Caco-2 (cell line): Measurements from ENCODE around the gene FAM107B. TPM values are rescaled to one million over a fixed set of nuclear protein-coding genes. Genes with fewer than 3 reads are reported as not detected.

ENCODE experiments used
- BruUV-seq: library from RNA; stranded (reverse); fragments of 400-500 nt; replicated peaks from 2 replicates; lab custom pipeline; 2021; lab: Mats Ljungman, UMichigan
- CTCF ChIA-PET: fragments of 300-600 bp; sonication (Branson Sonifier 250); formaldehyde crosslinking; loops from one replicate; lab custom pipeline; 2022; ENCODE audit warnings: antibody characterized with exemption; lab: Charles Lee
- POLR2A ChIA-PET: fragments of 300-600 bp; sonication (Branson Sonifier 250); formaldehyde crosslinking; loops from one replicate; lab custom pipeline; 2022; ENCODE audit warnings: antibody characterized with exemption; lab: Charles Lee
- DNase-seq, 2 experiments: peaks; one replicate each; pipeline versions ENCODE4 v3.0.0 to v3.0.0-alpha.2; 2020 to 2022
- H3K27me3 ChIP-seq: replicated peaks from 2 replicates; pipeline ENCODE4 v1.6.0; 2011; ENCODE audit warnings: low read length; ENCODE audit not compliant: control insufficient read depth, insufficient read depth
- H3K36me3 ChIP-seq: 2 replicates; pipeline ENCODE4 v1.5.1; 2011; ENCODE audit warnings: low read length; ENCODE audit not compliant: control insufficient read depth, insufficient read depth
- H3K4me1 ChIP-seq: fragments of 250-450 bp; sonication (Bioruptor Pico); 2 replicates; pipeline ENCODE4 v1.5.1; 2020; ENCODE audit warnings: mild to moderate bottlenecking
- H3K4me3 ChIP-seq: 2 replicates; pipeline ENCODE4 v1.5.1; 2011; ENCODE audit warnings: low read depth, mild to moderate bottlenecking, control low read depth, low read length
- H3K9me3 ChIP-seq: fragments of 250-450 bp; sonication (Bioruptor Pico); 2 replicates; pipeline ENCODE4 v1.5.1; 2020; ENCODE audit warnings: mild to moderate bottlenecking, moderate library complexity
- H3K27ac Mint-ChIP-seq: one replicate; pipeline ENCODE4 v1.8.0; 2022; ENCODE audit warnings: mixed read lengths; ENCODE audit not compliant: unreplicated experiment
- H3K27me3 Mint-ChIP-seq: one replicate; pipeline ENCODE4 v1.8.0; 2022; ENCODE audit warnings: mixed read lengths; ENCODE audit not compliant: insufficient read depth, unreplicated experiment
- H3K36me3 Mint-ChIP-seq: one replicate; pipeline ENCODE4 v1.8.0; 2022; ENCODE audit warnings: mild to moderate bottlenecking, mixed read lengths; ENCODE audit not compliant: insufficient read depth, unreplicated experiment
- H3K4me1 Mint-ChIP-seq: one replicate; pipeline ENCODE4 v1.8.0; 2022; ENCODE audit warnings: low read depth, mixed read lengths; ENCODE audit not compliant: unreplicated experiment
- H3K4me3 Mint-ChIP-seq: one replicate; pipeline ENCODE4 v1.8.0; 2022; ENCODE audit warnings: mild to moderate bottlenecking, moderate library complexity, mixed read lengths; ENCODE audit not compliant: unreplicated experiment
- H3K9me3 Mint-ChIP-seq: one replicate; pipeline ENCODE4 v1.8.0; 2022; ENCODE audit warnings: mixed read lengths; ENCODE audit not compliant: unreplicated experiment
- CTCF ChIP-seq, 2 experiments: fragments of 200-600 bp in 1 of 2; IDR thresholded peaks; 1 replicate in 1 of 2; 2 replicates in 1 of 2; pipeline versions ENCODE4 v1.5.1 to v1.8.0; 2011 to 2022; ENCODE audit warnings: antibody characterized with exemption in 1 of 2, control low read depth in 1 of 2, inconsistent platforms in 1 of 2, low read depth in 1 of 2, low read length in 1 of 2, mild to moderate bottlenecking in 1 of 2, moderate library complexity in 1 of 2; ENCODE audit not compliant: insufficient read depth in 1 of 2, severe bottlenecking in 1 of 2, unreplicated experiment in 1 of 2
- intact Hi-C: fragments of 100-400 bp; cut with micrococcal nuclease; formaldehyde crosslinking; loops from one replicate; pipeline ENCODE4 v1.10.0; 2022; ENCODE audit not compliant: unreplicated experiment
- total RNA-seq: library from RNA; stranded (reverse); gene quantifications from 2 replicates; pipeline ENCODE4 v1.2.3, GENCODE V29; 2022

The FAM107B gene
- total RNA-seq, 1 experiment from 2014 or later: 206 TPM

GRCh38 chr10:14724931-14725330 is 49.8 kb downstream of the FAM107B start:
- peaks cover 25% of the 10 kb centered on the region for H3K9me3 Mint-ChIP-seq
- no TSS peak for BruUV-seq
- CTCF ChIA-PET: no interaction called here
- intact Hi-C loops: no loop called here
- H3K4me1 ChIP-seq: no peaks in the 10 kb centered on the region
- POLR2A ChIA-PET: no interaction called here
- TF ChIP-seq CTCF (IDR thresholded peaks at IDR 0.05; ENCODE audit: insufficient read depth in 1 of 2, low read depth in 1 of 2, low read length in 1 of 2, severe bottlenecking in 1 of 2, unreplicated experiment in 1 of 2): no peak
- no peak overlapping the region for H3K4me3 ChIP-seq
- no peak overlapping the region for H3K27ac Mint-ChIP-seq
- no peaks in the 10 kb centered on the region for H3K27me3 ChIP-seq
- H3K4me1 Mint-ChIP-seq: no peaks in the 10 kb centered on the region
- H3K36me3 Mint-ChIP-seq: no peaks in the 10 kb centered on the region
- H3K9me3 ChIP-seq: peaks cover 8% of the 10 kb centered on the region; the same call in 1 of the 2 replicates
- H3K27me3 Mint-ChIP-seq: no peaks in the 10 kb centered on the region
- no peak for DNase-seq
- H3K4me3 Mint-ChIP-seq: no peak overlapping the region
- no peaks in the 10 kb centered on the region for H3K36me3 ChIP-seq

- POLR2A ChIA-PET: no interaction called here
- no peak for DNase-seq
- Histone ChIP-seq H3K4me1 (no peaks in the 10 kb centered on the region), H3K27me3 (no peaks in the 10 kb centered on the region), H3K4me3 (no peak overlapping the region), H3K36me3 (no peaks in the 10 kb centered on the region), H3K9me3 (peaks cover 8% of the 10 kb centered on the region; the same call in 1 of the 2 replicates)
- intact Hi-C loops: no loop called here
- Mint-ChIP-seq H3K27me3 (no peaks in the 10 kb centered on the region), H3K36me3 (no peaks in the 10 kb centered on the region), H3K4me3 (no peak overlapping the region), H3K9me3 (peaks cover 25% of the 10 kb centered on the region), H3K4me1 (no peaks in the 10 kb centered on the region), H3K27ac (no peak overlapping the region)
- no TSS peak for BruUV-seq
- no peak for TF ChIP-seq CTCF (IDR thresholded peaks at IDR 0.05; ENCODE audit: insufficient read depth in 1 of 2, low read depth in 1 of 2, low read length in 1 of 2, severe bottlenecking in 1 of 2, unreplicated experiment in 1 of 2)
- CTCF ChIA-PET: no interaction called here
These were observed 51.5 kb downstream of the FAM107B start for GRCh38 chr10:14723052-14723689.

- Histone ChIP-seq H3K36me3 (no peaks in the 10 kb centered on the region), H3K27me3 (no peaks in the 10 kb centered on the region), H3K4me1 (peaks cover 10% of the 10 kb centered on the region; the same call in 1 of the 2 replicates), H3K4me3 (no peak overlapping the region), H3K9me3 (no peaks in the 10 kb centered on the region)
- peaks cover 6% of the 10 kb centered on the region for H3K9me3 Mint-ChIP-seq
- BruUV-seq: no TSS peak
- POLR2A ChIA-PET: interaction anchor here (0.6 kb wide), 1 partner anchor 90 kb away, joined by 8 read pairs; no protein-coding TSS in a partner anchor
- intact Hi-C loops: no loop called here
- peaks cover 6% of the 10 kb centered on the region for H3K36me3 Mint-ChIP-seq
- H3K27me3 Mint-ChIP-seq: no peaks in the 10 kb centered on the region
- CTCF ChIA-PET: no interaction called here
- TF ChIP-seq CTCF (IDR thresholded peaks at IDR 0.05; ENCODE audit: insufficient read depth in 1 of 2, low read depth in 1 of 2, low read length in 1 of 2, severe bottlenecking in 1 of 2, unreplicated experiment in 1 of 2): no peak
- no peak overlapping the region for H3K4me3 Mint-ChIP-seq
- H3K27ac Mint-ChIP-seq: no peak overlapping the region
- H3K4me1 Mint-ChIP-seq: peaks cover 12% of the 10 kb centered on the region
- DNase-seq: no peak
These were observed 57.1 kb downstream of the FAM107B start for GRCh38 chr10:14717552-14717951.
